ENCODE results near the gene FMR1NB. TPM values are rescaled to one million over a fixed set of nuclear protein-coding genes. Genes with fewer than 3 reads are reported as not detected.

Gene FMR1NB
- polyA plus RNA-seq, 1 experiment: not detected

- H3K36me3 ChIP-seq (ENCODE audit: control insufficient read depth, insufficient read depth, low read length): no peaks in the 10 kb centered on the region
- no peak for TF ChIP-seq CTCF (IDR thresholded peaks at IDR 0.05; ENCODE audit: insufficient read depth, low read depth, low read length)
- ChIA-PET POLR2A (no interaction called here), CTCF (no interaction called here)
- H3K4me3 ChIP-seq (ENCODE audit: low read depth, low read length): no peak overlapping the region
- no peaks in the 10 kb centered on the region for H3K27me3 ChIP-seq (ENCODE audit: control insufficient read depth, insufficient read depth, low read length)
- DNase-seq (ENCODE audit: low read depth): no peak
Observed at GRCh38 chrX:147950352-147950751, 30.8 kb upstream of the FMR1NB start.

- H3K36me3 ChIP-seq (ENCODE audit: control insufficient read depth, insufficient read depth, low read length): no peaks in the 10 kb centered on the region
- no peak for TF ChIP-seq CTCF (IDR thresholded peaks at IDR 0.05; ENCODE audit: insufficient read depth, low read depth, low read length)
- no peaks in the 10 kb centered on the region for H3K27me3 ChIP-seq (ENCODE audit: control insufficient read depth, insufficient read depth, low read length)
- no peak overlapping the region for H3K4me3 ChIP-seq (ENCODE audit: low read depth, low read length)
- POLR2A ChIA-PET: no interaction called here
- DNase-seq (ENCODE audit: low read depth): no peak
- CTCF ChIA-PET: interaction anchor here (1.3 kb wide), 1 partner anchor 11 kb away, joined by 3 read pairs; no protein-coding TSS in a partner anchor
Observed at GRCh38 chrX:147953976-147954375, 27.2 kb upstream of the FMR1NB start.

GRCh38 chrX:147957291-147957690 is 23.8 kb upstream of the FMR1NB start:
- CTCF ChIA-PET: no interaction called here
- POLR2A ChIA-PET: no interaction called here
- Histone ChIP-seq H3K4me3 (ENCODE audit: low read depth, low read length) (no peak overlapping the region), H3K27me3 (ENCODE audit: control insufficient read depth, insufficient read depth, low read length) (no peaks in the 10 kb centered on the region), H3K36me3 (ENCODE audit: control insufficient read depth, insufficient read depth, low read length) (no peaks in the 10 kb centered on the region)
- no peak for TF ChIP-seq CTCF (IDR thresholded peaks at IDR 0.05; ENCODE audit: insufficient read depth, low read depth, low read length)
- DNase-seq (ENCODE audit: low read depth): no peak

- peak; percentile 12 for DNase-seq (ENCODE audit: low read depth)
- Histone ChIP-seq H3K27me3 (ENCODE audit: control insufficient read depth, insufficient read depth, low read length) (no peaks in the 10 kb centered on the region), H3K36me3 (ENCODE audit: control insufficient read depth, insufficient read depth, low read length) (no peaks in the 10 kb centered on the region), H3K4me3 (ENCODE audit: low read depth, low read length) (no peak overlapping the region)
- TF ChIP-seq CTCF (IDR thresholded peaks at IDR 0.05; ENCODE audit: insufficient read depth, low read depth, low read length): no peak
- ChIA-PET POLR2A (interaction anchor here (0.6 kb wide), 1 partner anchor 47 kb away, joined by 3 read pairs; the partner anchor contains the start of gene FMR1), CTCF (no interaction called here)
Observed at GRCh38 chrX:147958291-147958690, 22.8 kb upstream of the FMR1NB start.

- ChIA-PET CTCF (no interaction called here), POLR2A (no interaction called here)
- H3K27me3 ChIP-seq (ENCODE audit: control insufficient read depth, insufficient read depth, low read length): no peaks in the 10 kb centered on the region
- H3K36me3 ChIP-seq (ENCODE audit: control insufficient read depth, insufficient read depth, low read length): no peaks in the 10 kb centered on the region
- no peak for TF ChIP-seq CTCF (IDR thresholded peaks at IDR 0.05; ENCODE audit: insufficient read depth, low read depth, low read length)
- no peak overlapping the region for H3K4me3 ChIP-seq (ENCODE audit: low read depth, low read length)
- no peak for DNase-seq (ENCODE audit: low read depth)
Observed at GRCh38 chrX:147960722-147961121, 20.4 kb upstream of the FMR1NB start.

Data from BJ (cell line).